HepG2 (cell line): Measurements from ENCODE around the gene GAS2. TPM values are rescaled to one million over a fixed set of nuclear protein-coding genes. Genes with fewer than 3 reads are reported as not detected.

Experiments used
- DNMT1 ChIP-seq: sonication (generic); formaldehyde crosslinking; IDR thresholded peaks from 2 replicates; pipeline ENCODE4 v1.5.1; 2020; ENCODE audit warnings: mild to moderate bottlenecking, missing genetic modification reagents
- HBP1 ChIP-seq: IDR thresholded peaks from 2 replicates; pipeline ENCODE4 v1.6.1; 2016; ENCODE audit warnings: low read depth, control low read depth
- HMGXB4 ChIP-seq, 2 experiments: sonication (generic) in 1 of 2; formaldehyde crosslinking in 1 of 2; IDR thresholded peaks; 2 replicates each; pipeline versions ENCODE4 v1.4.0 to v1.6.1; 2018 to 2020; ENCODE audit warnings: missing genetic modification reagents in 2 of 2, borderline replicate concordance in 1 of 2, low read depth in 1 of 2, mild to moderate bottlenecking in 1 of 2, missing biosample characterization in 1 of 2
- NR2F6 ChIP-seq, 2 experiments: IDR thresholded peaks; 2 replicates each; pipeline ENCODE4 v1.6.1; 2016; ENCODE audit warnings: antibody characterized with exemption in 1 of 2, mild to moderate bottlenecking in 1 of 2
- PTBP1 ChIP-seq: fragments of 200-400 bp; formaldehyde crosslinking; IDR thresholded peaks from 2 replicates; pipeline ENCODE4 v1.6.1; 2018; ENCODE audit warnings: low read length, low read depth; ENCODE audit not compliant: poor library complexity, severe bottlenecking
- TRAFD1 ChIP-seq: sonication (generic); formaldehyde crosslinking; IDR thresholded peaks from 2 replicates; pipeline ENCODE4 v1.5.1; 2020; ENCODE audit warnings: missing genetic modification reagents, mild to moderate bottlenecking, borderline replicate concordance
- ZBTB43 ChIP-seq: sonication (generic); formaldehyde crosslinking; conservative IDR thresholded peaks from 2 replicates; pipeline ENCODE4 v1.4.0; 2020; ENCODE audit warnings: missing genetic modification reagents
- ZEB1 ChIP-seq: IDR thresholded peaks from 2 replicates; pipeline ENCODE4 v1.6.1; 2012; ENCODE audit warnings: mild to moderate bottlenecking, low read depth, inconsistent platforms; ENCODE audit not compliant: insufficient replicate concordance
- ZNF136 ChIP-seq: sonication (generic); formaldehyde crosslinking; IDR thresholded peaks from 2 replicates; pipeline ENCODE4 v1.8.1; 2022; ENCODE audit warnings: low read depth, mild to moderate bottlenecking, moderate library complexity, missing genetic modification reagents
- ZNF225 ChIP-seq: sonication (generic); formaldehyde crosslinking; IDR thresholded peaks from 2 replicates; pipeline ENCODE4 v1.4.0; 2020; ENCODE audit warnings: mild to moderate bottlenecking, missing genetic modification reagents
- ZNF605 ChIP-seq: sonication (generic); formaldehyde crosslinking; IDR thresholded peaks from 2 replicates; pipeline ENCODE4 v1.8.0; 2022; ENCODE audit warnings: mild to moderate bottlenecking, missing genetic modification reagents
- ZNF788 ChIP-seq: sonication (generic); formaldehyde crosslinking; IDR thresholded peaks from 2 replicates; pipeline ENCODE4 v1.5.0; 2020; ENCODE audit warnings: mild to moderate bottlenecking, missing genetic modification reagents, borderline replicate concordance
- ZNF883 ChIP-seq: sonication (generic); formaldehyde crosslinking; IDR thresholded peaks from 2 replicates; pipeline ENCODE4 v1.5.1; 2020; ENCODE audit warnings: mild to moderate bottlenecking, missing genetic modification reagents; ENCODE audit errors: not compliant biosample characterization
- polyA plus RNA-seq, 8 experiments: library from polyadenylated mRNA; depleted of rRNA in 3 of 8; stranded (reverse) in 7 of 8; unstranded in 1 of 8; fragments of >200 nt; fragmentation: Illumina TruSeq in 4 of 8; extraction: Trizol in 4 of 8; gene quantifications; 2 replicates each; pipeline versions ENCODE4 v1.2.1 to v1.2.3, GENCODE V29; 2011 to 2016; ENCODE audit warnings: low read depth in 4 of 8, missing spikeins in 1 of 8, mixed read lengths in 1 of 8; ENCODE audit not compliant: insufficient read depth in 1 of 8
- total RNA-seq, 5 experiments: library from RNA; depleted of rRNA; stranded (reverse); fragments of >200 nt; fragmentation: Illumina TruSeq; extraction: Trizol; gene quantifications; 2 replicates each; pipeline ENCODE4 v1.2.3, GENCODE V29; 2016; ENCODE audit warnings: low read depth in 1 of 5
- TF ChIP-seq, protein P1 (sequence below): sonication (generic); formaldehyde crosslinking; IDR thresholded peaks from 2 replicates; pipeline ENCODE4 v1.5.0; 2020; ENCODE audit warnings: missing genetic modification reagents
- TF ChIP-seq, protein P2 (sequence below): fragments of 450-650 bp; IDR thresholded peaks from 2 replicates; pipeline ENCODE4 v1.6.1; 2017; ENCODE audit warnings: mild to moderate bottlenecking
- TF ChIP-seq, protein P3 (sequence below): sonication (generic); formaldehyde crosslinking; IDR thresholded peaks from 2 replicates; pipeline ENCODE4 v1.5.0; 2020; ENCODE audit warnings: missing genetic modification reagents, mild to moderate bottlenecking, borderline replicate concordance

The GAS2 gene
- total and polyA plus RNA-seq, 2 of the 13 experiments (the other 11 are each of a cell fraction or from before 2014, with no cell fraction given) = 26.0 to 85.1 TPM

- TF ChIP-seq PTBP1 (no peak), ZNF225 (CRISPR knock-in tag) (peak; percentile 70; the same call in 1 of the 2 replicates), ZNF883 (CRISPR knock-in tag) (no peak), NR2F6 (IDR thresholded peaks at IDR 0.05) (no peak), NR2F6 (CRISPR knock-in tag; IDR thresholded peaks at IDR 0.05) (peak; percentile 57; the same call in 1 of the 2 replicates), ZNF605 (CRISPR knock-in tag) (peak; percentile 76), TRAFD1 (CRISPR knock-in tag) (no peak), DNMT1 (peak; percentile 73; the same call in 1 of the 2 replicates), ZNF136 (CRISPR knock-in tag) (no peak), HMGXB4 (CRISPR knock-in tag; IDR thresholded peaks at IDR 0.05; ENCODE audit: borderline replicate concordance in 1 of 2, low read depth in 1 of 2) (peak; percentile 83 to 86), ZNF788 (CRISPR knock-in tag) (no peak; the same call in 1 of the 2 replicates), HBP1 (CRISPR knock-in tag) (no peak), ZEB1 (peak; percentile 83), ZBTB43 (CRISPR knock-in tag) (peak; percentile 50; the same call in 1 of the 2 replicates)
- TF ChIP-seq, protein P1, sequence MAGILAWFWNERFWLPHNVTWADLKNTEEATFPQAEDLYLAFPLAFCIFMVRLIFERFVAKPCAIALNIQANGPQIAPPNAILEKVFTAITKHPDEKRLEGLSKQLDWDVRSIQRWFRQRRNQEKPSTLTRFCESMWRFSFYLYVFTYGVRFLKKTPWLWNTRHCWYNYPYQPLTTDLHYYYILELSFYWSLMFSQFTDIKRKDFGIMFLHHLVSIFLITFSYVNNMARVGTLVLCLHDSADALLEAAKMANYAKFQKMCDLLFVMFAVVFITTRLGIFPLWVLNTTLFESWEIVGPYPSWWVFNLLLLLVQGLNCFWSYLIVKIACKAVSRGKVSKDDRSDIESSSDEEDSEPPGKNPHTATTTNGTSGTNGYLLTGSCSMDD = no peak
- TF ChIP-seq, protein P2, sequence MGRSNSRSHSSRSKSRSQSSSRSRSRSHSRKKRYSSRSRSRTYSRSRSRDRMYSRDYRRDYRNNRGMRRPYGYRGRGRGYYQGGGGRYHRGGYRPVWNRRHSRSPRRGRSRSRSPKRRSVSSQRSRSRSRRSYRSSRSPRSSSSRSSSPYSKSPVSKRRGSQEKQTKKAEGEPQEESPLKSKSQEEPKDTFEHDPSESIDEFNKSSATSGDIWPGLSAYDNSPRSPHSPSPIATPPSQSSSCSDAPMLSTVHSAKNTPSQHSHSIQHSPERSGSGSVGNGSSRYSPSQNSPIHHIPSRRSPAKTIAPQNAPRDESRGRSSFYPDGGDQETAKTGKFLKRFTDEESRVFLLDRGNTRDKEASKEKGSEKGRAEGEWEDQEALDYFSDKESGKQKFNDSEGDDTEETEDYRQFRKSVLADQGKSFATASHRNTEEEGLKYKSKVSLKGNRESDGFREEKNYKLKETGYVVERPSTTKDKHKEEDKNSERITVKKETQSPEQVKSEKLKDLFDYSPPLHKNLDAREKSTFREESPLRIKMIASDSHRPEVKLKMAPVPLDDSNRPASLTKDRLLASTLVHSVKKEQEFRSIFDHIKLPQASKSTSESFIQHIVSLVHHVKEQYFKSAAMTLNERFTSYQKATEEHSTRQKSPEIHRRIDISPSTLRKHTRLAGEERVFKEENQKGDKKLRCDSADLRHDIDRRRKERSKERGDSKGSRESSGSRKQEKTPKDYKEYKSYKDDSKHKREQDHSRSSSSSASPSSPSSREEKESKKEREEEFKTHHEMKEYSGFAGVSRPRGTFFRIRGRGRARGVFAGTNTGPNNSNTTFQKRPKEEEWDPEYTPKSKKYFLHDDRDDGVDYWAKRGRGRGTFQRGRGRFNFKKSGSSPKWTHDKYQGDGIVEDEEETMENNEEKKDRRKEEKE = no peak
- TF ChIP-seq, protein P3, sequence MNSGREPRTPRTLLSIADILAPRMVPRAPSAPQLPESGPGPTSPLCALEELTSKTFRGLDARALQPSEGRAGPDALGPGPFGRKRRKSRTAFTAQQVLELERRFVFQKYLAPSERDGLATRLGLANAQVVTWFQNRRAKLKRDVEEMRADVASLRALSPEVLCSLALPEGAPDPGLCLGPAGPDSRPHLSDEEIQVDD (CRISPR knock-in tag) = no peak
These were observed 163.0 kb downstream of the GAS2 start, which contains the start of gene SVIP (continued) for GRCh38 chr11:22829231-22830081.
